ENCODE measurements around the gene CHURC1.

CHURC1 gene

DNA sequence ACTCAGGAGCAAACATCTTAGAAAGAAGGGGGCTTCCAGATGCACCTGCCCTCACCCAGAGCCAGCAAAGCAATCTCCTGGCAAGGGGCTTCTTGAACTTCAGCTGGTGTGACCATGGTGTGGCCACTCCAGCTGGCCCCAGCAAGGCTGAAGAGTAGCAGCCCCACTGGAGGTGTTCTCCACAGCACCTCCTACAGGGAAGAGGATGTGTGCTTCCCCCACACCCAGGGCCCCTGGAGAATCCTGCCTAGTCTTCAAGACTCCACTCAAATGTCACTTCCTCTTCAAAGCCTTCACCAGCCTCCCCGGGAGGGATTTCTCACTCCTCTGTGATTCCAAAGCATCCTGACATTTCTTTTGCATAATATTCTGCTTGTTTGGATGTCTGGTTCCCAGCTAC, 49.4 kb downstream of the CHURC1 start:
- DNase-seq (ENCODE audit: low spot score) = no peak
- H3K4me3 ChIP-seq = no peak overlapping the region
- TF ChIP-seq, protein P1, sequence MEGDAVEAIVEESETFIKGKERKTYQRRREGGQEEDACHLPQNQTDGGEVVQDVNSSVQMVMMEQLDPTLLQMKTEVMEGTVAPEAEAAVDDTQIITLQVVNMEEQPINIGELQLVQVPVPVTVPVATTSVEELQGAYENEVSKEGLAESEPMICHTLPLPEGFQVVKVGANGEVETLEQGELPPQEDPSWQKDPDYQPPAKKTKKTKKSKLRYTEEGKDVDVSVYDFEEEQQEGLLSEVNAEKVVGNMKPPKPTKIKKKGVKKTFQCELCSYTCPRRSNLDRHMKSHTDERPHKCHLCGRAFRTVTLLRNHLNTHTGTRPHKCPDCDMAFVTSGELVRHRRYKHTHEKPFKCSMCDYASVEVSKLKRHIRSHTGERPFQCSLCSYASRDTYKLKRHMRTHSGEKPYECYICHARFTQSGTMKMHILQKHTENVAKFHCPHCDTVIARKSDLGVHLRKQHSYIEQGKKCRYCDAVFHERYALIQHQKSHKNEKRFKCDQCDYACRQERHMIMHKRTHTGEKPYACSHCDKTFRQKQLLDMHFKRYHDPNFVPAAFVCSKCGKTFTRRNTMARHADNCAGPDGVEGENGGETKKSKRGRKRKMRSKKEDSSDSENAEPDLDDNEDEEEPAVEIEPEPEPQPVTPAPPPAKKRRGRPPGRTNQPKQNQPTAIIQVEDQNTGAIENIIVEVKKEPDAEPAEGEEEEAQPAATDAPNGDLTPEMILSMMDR (IDR thresholded peaks at IDR 0.05) = no peak
- H3K27ac ChIP-seq = no peak overlapping the region

DNA sequence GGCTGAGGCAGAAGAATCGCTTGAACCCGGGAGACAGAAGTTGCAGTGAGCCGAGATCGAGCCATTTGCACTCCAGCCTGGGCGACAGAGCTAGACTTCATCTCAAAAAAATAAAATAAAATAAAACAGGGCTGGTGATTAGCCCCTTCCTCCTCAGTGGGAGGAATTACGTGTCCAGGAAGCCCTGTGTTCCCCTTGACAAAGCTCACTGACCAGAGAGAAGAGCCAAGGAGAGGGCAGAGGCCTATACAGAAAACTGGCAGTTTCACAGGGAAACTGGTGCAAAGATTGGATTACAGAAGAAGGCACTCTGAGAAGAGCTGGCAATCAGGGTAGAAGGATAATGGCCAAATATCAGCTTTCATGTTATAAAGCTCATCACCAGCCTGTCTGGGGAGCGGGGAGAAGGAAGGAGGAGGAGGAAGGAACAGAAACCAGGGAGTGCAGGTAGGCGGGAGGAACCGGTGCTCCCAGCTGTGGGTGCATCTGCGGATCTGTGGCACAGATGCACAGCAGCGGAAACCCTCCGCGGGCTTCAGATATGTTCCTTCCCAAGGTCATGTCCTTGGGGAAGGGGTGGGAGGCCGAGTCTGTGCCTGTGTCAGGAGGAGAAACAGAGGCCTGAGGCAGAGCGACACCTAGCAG, 51.2 kb downstream of the CHURC1 start:
- no peak for DNase-seq (ENCODE audit: low spot score)
- no peak overlapping the region for H3K27ac ChIP-seq
- TF ChIP-seq, protein P1 (IDR thresholded peaks at IDR 0.05) = no peak

DNA sequence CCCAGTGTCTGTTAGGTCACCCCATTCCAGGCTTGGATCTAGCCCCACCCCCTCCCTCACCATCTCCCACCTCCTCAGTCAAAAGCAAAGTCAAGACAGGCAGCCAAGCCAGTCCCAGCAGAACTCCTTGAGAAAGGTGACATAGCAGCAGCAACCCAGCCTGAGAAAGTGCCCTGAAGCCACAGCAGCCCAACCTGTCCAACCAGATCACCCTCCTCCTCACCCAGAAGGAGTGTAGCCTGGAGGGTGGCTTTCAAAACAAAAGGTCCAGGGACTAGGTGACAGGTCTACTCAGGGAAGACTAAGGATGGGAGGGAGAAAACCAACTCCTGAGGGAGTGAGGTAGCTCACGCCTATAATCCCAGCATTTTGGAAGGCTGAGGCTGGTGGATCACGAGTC, 52.7 kb downstream of the CHURC1 start:
- H3K4me3 ChIP-seq = no peak overlapping the region
- no peak overlapping the region for H3K27ac ChIP-seq
- no peak for DNase-seq (ENCODE audit: low spot score)
- TF ChIP-seq, protein P1 (IDR thresholded peaks at IDR 0.05) = no peak

More for the DNA sequence above, 51.2 kb downstream of the CHURC1 start:
- no peak overlapping the region for H3K4me3 ChIP-seq

DNA sequence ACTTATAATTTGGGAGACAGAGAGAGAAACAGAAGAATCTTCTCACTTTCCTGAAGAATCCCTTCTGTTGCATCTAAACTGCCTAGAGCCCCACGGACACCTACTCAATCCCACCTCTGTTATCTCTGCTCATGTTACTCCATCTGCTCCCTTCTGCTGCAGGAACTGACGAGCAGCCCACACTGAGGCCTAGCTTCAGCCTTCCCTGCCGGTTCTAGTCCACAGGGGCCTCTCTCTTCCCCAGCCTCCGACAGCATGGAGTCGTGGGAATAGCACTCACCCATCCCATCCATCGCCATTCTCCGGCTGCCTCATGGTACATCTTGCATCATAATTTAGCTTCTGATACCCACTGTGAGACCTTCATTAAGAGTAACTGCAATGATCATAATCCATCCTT, 53.9 kb downstream of the CHURC1 start:
- Histone ChIP-seq H3K27ac (no peak overlapping the region), H3K4me3 (no peak overlapping the region)
- TF ChIP-seq, protein P1 (IDR thresholded peaks at IDR 0.05) = no peak
- no peak for DNase-seq (ENCODE audit: low spot score)

DNA sequence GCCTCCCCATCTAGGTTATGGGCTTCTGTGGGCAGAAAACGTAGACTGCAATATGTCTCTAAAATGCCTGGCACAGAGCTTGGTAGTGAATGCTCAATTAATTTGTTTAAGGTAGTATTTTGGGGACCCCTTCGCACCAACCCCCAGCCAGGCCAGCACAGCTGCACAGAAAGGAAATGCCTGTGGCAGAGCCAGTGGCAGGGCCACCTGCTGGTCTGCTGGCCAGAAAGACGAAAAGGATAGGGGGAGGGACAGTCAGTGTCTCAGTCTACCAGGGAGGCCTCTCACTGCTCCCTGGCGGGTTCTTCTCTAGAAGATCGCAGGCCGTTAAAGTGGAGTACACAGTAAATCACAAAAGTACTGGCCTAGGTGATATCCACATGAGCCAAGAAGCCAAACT, 54.4 kb downstream of the CHURC1 start:
- TF ChIP-seq, protein P1 (IDR thresholded peaks at IDR 0.05) = no peak
- H3K27ac ChIP-seq = no peak overlapping the region

DNA sequence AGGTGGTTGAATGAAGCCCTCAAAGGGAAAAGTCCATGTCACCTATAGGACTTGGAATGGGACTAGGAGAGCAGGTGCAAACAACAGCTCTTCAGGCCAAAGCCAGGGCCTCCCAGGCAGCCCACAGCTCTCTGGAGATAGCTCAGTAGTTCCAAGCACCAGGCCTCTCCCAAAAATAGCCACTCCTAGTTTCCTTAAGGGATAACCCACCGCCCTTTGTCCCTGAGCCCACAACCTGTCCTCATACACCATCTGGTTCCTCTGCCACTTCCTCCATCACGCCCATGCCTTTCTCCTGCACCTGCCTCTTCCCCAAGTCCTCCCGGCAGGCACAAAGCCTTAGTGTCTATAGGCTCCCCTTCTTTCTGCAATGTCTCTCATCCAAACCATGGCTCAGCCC, 55.8 kb downstream of the CHURC1 start:
- Histone ChIP-seq H3K27ac (no peak overlapping the region), H3K4me3 (no peak overlapping the region)
- no peak for DNase-seq (ENCODE audit: low spot score)
- TF ChIP-seq, protein P1 (IDR thresholded peaks at IDR 0.05) = no peak

More for the DNA sequence above, 54.4 kb downstream of the CHURC1 start:
- DNase-seq (ENCODE audit: low spot score) = no peak
- H3K4me3 ChIP-seq = no peak overlapping the region

DNA sequence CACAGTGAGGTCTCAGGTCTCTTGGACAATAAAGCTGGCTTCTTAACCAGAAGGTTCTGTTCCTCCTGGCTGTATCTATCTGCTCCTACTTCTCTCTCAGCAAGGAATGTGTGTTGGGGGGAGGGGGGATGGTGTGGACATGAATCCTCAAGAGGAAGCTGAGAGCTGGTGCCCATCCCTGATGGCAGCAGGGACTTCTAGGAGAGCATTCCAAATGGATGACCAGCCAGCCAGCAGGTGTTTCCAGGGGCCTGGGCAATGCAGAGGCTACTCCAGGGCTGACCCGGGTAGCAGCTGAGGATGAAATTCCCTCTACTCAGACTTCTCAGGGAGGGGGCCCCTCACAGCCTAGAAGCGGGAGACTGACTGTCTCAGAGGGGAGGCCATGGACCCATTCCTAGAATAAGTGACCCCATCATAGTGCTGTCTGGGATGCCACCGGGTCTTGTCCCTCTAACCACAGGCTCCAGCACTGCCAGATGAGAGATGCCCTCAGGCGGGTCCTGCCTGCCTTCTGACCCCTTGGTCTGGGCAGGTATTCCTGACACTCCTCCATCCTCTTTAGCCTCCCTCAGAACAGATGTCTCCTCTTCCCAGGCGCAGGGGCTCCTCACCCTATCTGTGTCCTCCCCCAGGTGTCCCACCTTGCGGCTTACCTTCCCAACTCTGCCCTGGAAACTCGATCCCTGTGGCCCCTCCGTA, 56.7 kb downstream of the CHURC1 start:
- DNase-seq (ENCODE audit: low spot score) = no peak
- Histone ChIP-seq H3K4me3 (peak overlapping the region; percentile 86), H3K27ac (peak overlapping the region in 1 of 2 donors; percentile 18)
- TF ChIP-seq, protein P1 (IDR thresholded peaks at IDR 0.05) = no peak
